IMR-90 (cell line): Measurements from ENCODE around the gene KRTCAP2.

Experiments used
- MAZ ChIP-seq: IDR thresholded peaks from 2 replicates; pipeline ENCODE4 v1.6.1; 2012; ENCODE audit warnings: low read depth, mild to moderate bottlenecking, low read length, improper control_type of control experiment, moderate library complexity, borderline replicate concordance
- POLR2A ChIP-seq: IDR thresholded peaks from 2 replicates; pipeline ENCODE4 v1.6.1; 2012; ENCODE audit warnings: mild to moderate bottlenecking, low read depth, low read length
- RFX5 ChIP-seq: IDR thresholded peaks from 2 replicates; pipeline ENCODE4 v1.8.0; 2012; ENCODE audit warnings: low read depth, mild to moderate bottlenecking, low read length, moderate library complexity
- TF ChIP-seq, protein P1 (sequence below): conservative IDR thresholded peaks from 2 replicates; pipeline ENCODE4 v1.5.1; 2012; ENCODE audit warnings: mild to moderate bottlenecking, low read depth, low read length, improper control_type of control experiment

DNA sequence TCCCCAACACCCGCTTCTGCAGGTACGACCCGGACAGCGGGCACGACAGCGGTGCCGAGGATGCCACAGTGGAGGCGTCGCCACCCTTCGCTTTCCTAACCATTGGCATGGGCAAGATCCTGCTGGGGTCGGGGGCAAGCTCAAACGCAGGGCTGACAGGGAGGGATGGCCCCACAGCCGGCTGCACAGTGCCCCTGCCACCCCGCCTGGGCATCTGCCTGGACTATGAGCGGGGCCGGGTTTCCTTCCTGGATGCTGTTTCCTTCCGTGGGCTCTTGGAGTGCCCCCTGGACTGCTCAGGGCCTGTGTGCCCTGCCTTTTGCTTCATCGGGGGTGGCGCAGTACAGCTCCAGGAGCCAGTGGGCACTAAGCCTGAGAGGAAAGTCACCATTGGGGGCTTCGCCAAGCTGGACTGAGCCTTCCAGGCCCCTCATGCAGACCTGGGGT lies 10.7 kb upstream of the KRTCAP2 start:
- TF ChIP-seq, protein P1, sequence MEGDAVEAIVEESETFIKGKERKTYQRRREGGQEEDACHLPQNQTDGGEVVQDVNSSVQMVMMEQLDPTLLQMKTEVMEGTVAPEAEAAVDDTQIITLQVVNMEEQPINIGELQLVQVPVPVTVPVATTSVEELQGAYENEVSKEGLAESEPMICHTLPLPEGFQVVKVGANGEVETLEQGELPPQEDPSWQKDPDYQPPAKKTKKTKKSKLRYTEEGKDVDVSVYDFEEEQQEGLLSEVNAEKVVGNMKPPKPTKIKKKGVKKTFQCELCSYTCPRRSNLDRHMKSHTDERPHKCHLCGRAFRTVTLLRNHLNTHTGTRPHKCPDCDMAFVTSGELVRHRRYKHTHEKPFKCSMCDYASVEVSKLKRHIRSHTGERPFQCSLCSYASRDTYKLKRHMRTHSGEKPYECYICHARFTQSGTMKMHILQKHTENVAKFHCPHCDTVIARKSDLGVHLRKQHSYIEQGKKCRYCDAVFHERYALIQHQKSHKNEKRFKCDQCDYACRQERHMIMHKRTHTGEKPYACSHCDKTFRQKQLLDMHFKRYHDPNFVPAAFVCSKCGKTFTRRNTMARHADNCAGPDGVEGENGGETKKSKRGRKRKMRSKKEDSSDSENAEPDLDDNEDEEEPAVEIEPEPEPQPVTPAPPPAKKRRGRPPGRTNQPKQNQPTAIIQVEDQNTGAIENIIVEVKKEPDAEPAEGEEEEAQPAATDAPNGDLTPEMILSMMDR: no peak
- no peak for TF ChIP-seq RFX5
- TF ChIP-seq POLR2A: no peak
- no peak for TF ChIP-seq MAZ
